HepG2 (cell line): ENCODE measurements around the gene METAP1D. TPM values are rescaled to one million over a fixed set of nuclear protein-coding genes. Genes with fewer than 3 reads are reported as not detected.
A peak's percentile ranks its signal among the peaks of the same experiment; 100 is the strongest.

ENCODE experiments used
- ATAC-seq: fragments of 200-7000 bp; cut with Tn5 transposase; 3 replicates; pipeline ENCODE4 v1.9.1; 2020; ENCODE audit warnings: mild to moderate bottlenecking, moderate library complexity
- BruUV-seq: library from RNA; stranded (reverse); fragments of 400-500 nt; replicated peaks from 2 replicates; lab custom pipeline; 2021; lab: Mats Ljungman, UMichigan
- CTCF ChIA-PET: fragments of 300-600 bp; formaldehyde crosslinking; extraction: SDS; loops from one replicate; lab custom pipeline; 2021; ENCODE audit warnings: low total read pairs, inconsistent platforms, low intra/inter-chr PET ratio; lab: Yijun Ruan, JAX
- POLR2A ChIA-PET: fragments of 350-600 bp; sonication (Branson Sonifier 250); formaldehyde crosslinking; loops from one replicate; lab custom pipeline; 2020; ENCODE audit warnings: antibody characterized with exemption, inconsistent platforms; lab: Yijun Ruan, JAX
- DNase-seq: peaks from one replicate; pipeline ENCODE4 v3.0.0-alpha.2; 2015; ENCODE audit warnings: low spot score
- FAIRE-seq: peaks from 3 replicates; lab custom pipeline; 2011; peaks lifted over from hg19 to GRCh38; lab: Jason Lieb, UNC
- H2AFZ ChIP-seq: one replicate; pipeline ENCODE4 v1.6.1; 2011; ENCODE audit warnings: low read length, inconsistent platforms
- H3K27ac ChIP-seq: fragments of 300-600 bp; 3 replicates; pipeline ENCODE4 v1.8.0; 2011; ENCODE audit warnings: mixed run types, mild to moderate bottlenecking, mixed read lengths, low read length, inconsistent platforms; ENCODE audit not compliant: insufficient read depth; ENCODE audit errors: extremely low read length
- H3K27me3 ChIP-seq, 2 experiments: fragments of 200-600 bp in 1 of 2; 2 replicates in 1 of 2; 3 replicates in 1 of 2; pipeline versions ENCODE4 v1.6.0 to v1.8.0; 2011; ENCODE audit warnings: low read length in 2 of 2, mild to moderate bottlenecking in 2 of 2, moderate library complexity in 2 of 2, inconsistent platforms in 1 of 2; ENCODE audit not compliant: insufficient read depth in 2 of 2, control insufficient read depth in 1 of 2
- H3K36me3 ChIP-seq, 2 experiments: fragments of 200-600 bp in 1 of 2; replicated peaks in 1 of 2; 2 replicates in 1 of 2; 3 replicates in 1 of 2; pipeline versions ENCODE4 v1.5.1 to v1.8.0; 2011; ENCODE audit warnings: low read length in 2 of 2, inconsistent platforms in 1 of 2; ENCODE audit not compliant: insufficient read depth in 2 of 2, control insufficient read depth in 1 of 2
- H3K4me1 ChIP-seq: 2 replicates; pipeline ENCODE4 v1.5.1; 2012; ENCODE audit warnings: low read length, inconsistent platforms; ENCODE audit not compliant: insufficient read depth
- H3K4me2 ChIP-seq: 2 replicates; pipeline ENCODE4 v1.6.0; 2011; ENCODE audit warnings: low read depth, low read length, inconsistent platforms
- H3K4me3 ChIP-seq, 3 experiments: fragments of 200-600 bp in 1 of 3; sonication (generic), shearing (Covaris generic) in 1 of 3; replicated peaks in 1 of 3; 2 replicates each; pipeline ENCODE4 v1.5.1; 2011 to 2016; ENCODE audit warnings: low read length in 3 of 3, inconsistent platforms in 2 of 3, low read depth in 2 of 3, mild to moderate bottlenecking in 2 of 3, control low read depth in 1 of 3, mixed read lengths in 1 of 3; ENCODE audit not compliant: insufficient read depth in 1 of 3
- H3K79me2 ChIP-seq: one replicate; pipeline ENCODE4 v1.6.1; 2011; ENCODE audit warnings: low read length, inconsistent platforms; ENCODE audit not compliant: insufficient read depth
- H3K9ac ChIP-seq: 2 replicates; pipeline ENCODE4 v1.6.0; 2011; ENCODE audit warnings: mild to moderate bottlenecking, low read depth, low read length, inconsistent platforms; ENCODE audit not compliant: insufficient read depth
- H3K9me3 ChIP-seq: 2 replicates; pipeline ENCODE4 v1.5.1; 2012; ENCODE audit warnings: mild to moderate bottlenecking, low read length
- H4K20me1 ChIP-seq: 2 replicates; pipeline ENCODE4 v1.6.0; 2011; ENCODE audit warnings: inconsistent platforms, mild to moderate bottlenecking, low read length, moderate library complexity; ENCODE audit not compliant: insufficient read depth
- ATF5 ChIP-seq: sonication (generic); formaldehyde crosslinking; IDR thresholded peaks from 2 replicates; pipeline ENCODE4 v1.4.0; 2020; ENCODE audit warnings: mild to moderate bottlenecking, low read depth, missing genetic modification reagents
- BHLHE40 ChIP-seq: IDR thresholded peaks from 2 replicates; pipeline ENCODE4 v1.6.1; 2011; ENCODE audit warnings: low read length, improper control_type of control experiment
- FOSL1 ChIP-seq: sonication (generic); formaldehyde crosslinking; IDR thresholded peaks from 2 replicates; pipeline ENCODE4 v1.9.0; 2021; ENCODE audit warnings: missing genetic modification reagents, borderline replicate concordance
- FOXK1 ChIP-seq: sonication (generic); formaldehyde crosslinking; IDR thresholded peaks from 2 replicates; pipeline ENCODE4 v1.4.0; 2020; ENCODE audit warnings: low read depth, missing genetic modification reagents, borderline replicate concordance
- HDAC6 ChIP-seq: fragments of 200-600 bp; sonication (generic); IDR thresholded peaks from 2 replicates; pipeline ENCODE4 v1.7.0; 2017; ENCODE audit warnings: mild to moderate bottlenecking, antibody characterized with exemption, low read length, low read depth
- IKZF1 ChIP-seq: fragments of 450-650 bp; IDR thresholded peaks from 2 replicates; pipeline ENCODE4 v1.7.1; 2016
- KDM4B ChIP-seq: sonication (generic); formaldehyde crosslinking; IDR thresholded peaks from 2 replicates; pipeline ENCODE4 v1.4.0; 2020; ENCODE audit warnings: missing genetic modification reagents
- LCORL ChIP-seq, 2 experiments: fragments of 450-650 bp in 1 of 2; sonication (generic) in 1 of 2; formaldehyde crosslinking in 1 of 2; IDR thresholded peaks; 2 replicates each; pipeline versions ENCODE4 v1.5.0 to v1.6.1; 2017 to 2020; ENCODE audit warnings: antibody characterized with exemption in 1 of 2, missing genetic modification reagents in 1 of 2
- MBNL3 ChIP-seq: fragments of 250-450 bp; sonication (Bioruptor Pico); conservative IDR thresholded peaks from 2 replicates; pipeline ENCODE4 v1.8.0; 2022; ENCODE audit warnings: mild to moderate bottlenecking, inconsistent platforms
- NFRKB ChIP-seq: fragments of 450-650 bp; IDR thresholded peaks from 2 replicates; pipeline ENCODE4 v1.6.1; 2017
- PHF21A ChIP-seq: sonication (generic); formaldehyde crosslinking; IDR thresholded peaks from 2 replicates; pipeline ENCODE4 v1.5.0; 2020; ENCODE audit warnings: mild to moderate bottlenecking, missing genetic modification reagents
- SAP130 ChIP-seq: IDR thresholded peaks from 2 replicates; pipeline ENCODE4 v1.6.1; 2016; ENCODE audit warnings: low read depth
- SMARCC2 ChIP-seq: fragments of 450-650 bp; IDR thresholded peaks from 2 replicates; pipeline ENCODE4 v1.6.1; 2017; ENCODE audit warnings: antibody characterized with exemption, mild to moderate bottlenecking
- SOX5 ChIP-seq: IDR thresholded peaks from 2 replicates; pipeline ENCODE4 v1.6.1; 2016; ENCODE audit warnings: borderline replicate concordance
- TAF1 ChIP-seq: sonication (generic); formaldehyde crosslinking; IDR thresholded peaks from 2 replicates; pipeline ENCODE4 v1.4.0; 2020; ENCODE audit warnings: missing genetic modification reagents
- ZBTB26 ChIP-seq: IDR thresholded peaks from 2 replicates; pipeline ENCODE4 v1.6.1; 2016; ENCODE audit warnings: missing compliant biosample characterization, missing genetic modification reagents, borderline replicate concordance
- ZMYM4 ChIP-seq: sonication (generic); formaldehyde crosslinking; IDR thresholded peaks from 2 replicates; pipeline ENCODE4 v1.8.1; 2023; ENCODE audit warnings: mild to moderate bottlenecking, missing genetic modification reagents
- ZNF333 ChIP-seq: sonication (generic); formaldehyde crosslinking; IDR thresholded peaks from 2 replicates; pipeline ENCODE4 v1.4.0; 2020; ENCODE audit warnings: mild to moderate bottlenecking, missing genetic modification reagents, borderline replicate concordance
- ZNF503 ChIP-seq: sonication (generic); formaldehyde crosslinking; IDR thresholded peaks from 2 replicates; pipeline ENCODE4 v1.4.0; 2020; ENCODE audit warnings: missing genetic modification reagents
- ZNF558 ChIP-seq: sonication (generic); formaldehyde crosslinking; IDR thresholded peaks from 2 replicates; pipeline ENCODE4 v1.9.0; 2022; ENCODE audit warnings: mild to moderate bottlenecking, missing genetic modification reagents, borderline replicate concordance
- ZNF569 ChIP-seq: sonication (generic); formaldehyde crosslinking; IDR thresholded peaks from 2 replicates; pipeline ENCODE4 v1.5.0; 2020; ENCODE audit warnings: mild to moderate bottlenecking, missing genetic modification reagents, moderate library complexity, borderline replicate concordance
- WGBS: methylation state at CpG from one replicate; pipeline ENCODE4 v1.1.6; 2017; ENCODE audit warnings: low lambda C conversion rate; 5-methylcytosine and 5-hydroxymethylcytosine counted together
- in situ Hi-C: cut with HindIII; loops from 2 replicates; pipeline ENCODE4 v1.10.0; 2017; ENCODE audit warnings: low pct_unique_long_range_greater_than_20kb; ENCODE audit not compliant: extremely low pct_ligation_motif_present
- intact Hi-C: fragments of 100-400 bp; cut with micrococcal nuclease; formaldehyde crosslinking; loops from one replicate; pipeline ENCODE4 v1.10.0; 2022; ENCODE audit not compliant: unreplicated experiment
- polyA plus RNA-seq, 8 experiments: library from polyadenylated mRNA; depleted of rRNA in 3 of 8; stranded (reverse) in 7 of 8; unstranded in 1 of 8; fragments of >200 nt; fragmentation: Illumina TruSeq in 4 of 8; extraction: Trizol in 4 of 8; gene quantifications; 2 replicates each; pipeline versions ENCODE4 v1.2.1 to v1.2.3, GENCODE V29; 2011 to 2016; ENCODE audit warnings: low read depth in 4 of 8, missing spikeins in 1 of 8, mixed read lengths in 1 of 8; ENCODE audit not compliant: insufficient read depth in 1 of 8
- total RNA-seq, 5 experiments: library from RNA; depleted of rRNA; stranded (reverse); fragments of >200 nt; fragmentation: Illumina TruSeq; extraction: Trizol; gene quantifications; 2 replicates each; pipeline ENCODE4 v1.2.3, GENCODE V29; 2016; ENCODE audit warnings: low read depth in 1 of 5

METAP1D gene
- total and polyA plus RNA-seq, 2 of the 13 experiments (the other 11 are each of a cell fraction or from before 2014, with no cell fraction given) = 14.7 to 21.6 TPM

GRCh38 chr2:172021074-172021931 lies 21.6 kb downstream of the METAP1D start (continued):
- no peak for TF ChIP-seq ZNF569
- TF ChIP-seq MBNL3 (CRISPR knock-in tag) = no peak
- TF ChIP-seq HDAC6 = no peak
- no peak for TF ChIP-seq BHLHE40
- TF ChIP-seq NFRKB = no peak
- no peak for TF ChIP-seq FOXK1 (CRISPR knock-in tag)
- TF ChIP-seq ZNF503 (CRISPR knock-in tag) = 0 out of 2 replicates have a peak, but pooled peaks have one; percentile 31
- TF ChIP-seq LCORL (IDR thresholded peaks at IDR 0.05) = no peak
- TF ChIP-seq LCORL (CRISPR knock-in tag; IDR thresholded peaks at IDR 0.05) = peak; percentile 59
- TF ChIP-seq, all 625 proteins: peak for 74

GRCh38 chr2:172021955-172022354 lies 22.2 kb downstream of the METAP1D start:
- Histone ChIP-seq H3K9ac (no peak overlapping the region), H2AFZ (no peak overlapping the region), H3K4me1 (peaks cover 15% of the 10 kb centered on the region), H3K9me3 (no peaks in the 10 kb centered on the region), H3K36me3 (no peaks in the 10 kb centered on the region), H3K27ac (no peak overlapping the region), H3K4me2 (peak overlapping the region; percentile 37), H3K4me3 (no peak overlapping the region), H3K79me2 (no peaks in the 10 kb centered on the region), H4K20me1 (no peaks in the 10 kb centered on the region), H3K27me3 (no peaks in the 10 kb centered on the region)
- POLR2A ChIA-PET = no interaction called here
- 88% methylated on average over 5 of the region's 5 CpGs for WGBS
- CTCF ChIA-PET = interaction anchor here (0.7 kb wide), 1 partner anchor 65 kb away, joined by 3 read pairs; no protein-coding TSS in a partner anchor
- DNase-seq (no peak), FAIRE-seq (no peak), ATAC-seq (peak; percentile 26; the same call in 1 of the 3 replicates)
- no TSS peak for BruUV-seq
- intact Hi-C loops = no loop called here
- in situ Hi-C loops = no loop called here
- TF ChIP-seq ZBTB26 (CRISPR knock-in tag) (no peak), SOX5 (CRISPR knock-in tag) (0 out of 2 replicates have a peak, but pooled peaks have one; percentile 0), ZNF558 (CRISPR knock-in tag) (no peak), IKZF1 (no peak), SAP130 (0 out of 2 replicates have a peak, but pooled peaks have one; percentile 1), ATF5 (CRISPR knock-in tag) (no peak), ZNF333 (CRISPR knock-in tag) (no peak), TAF1 (CRISPR knock-in tag) (no peak), FOSL1 (CRISPR knock-in tag) (no peak), ZMYM4 (CRISPR knock-in tag) (no peak; the same call in 1 of the 2 replicates), SMARCC2 (no peak), KDM4B (CRISPR knock-in tag) (no peak), PHF21A (CRISPR knock-in tag) (peak; percentile 7; the same call in 1 of the 2 replicates)
